GM20000 (cell line): ENCODE results near the gene PLCB4.

Experiments
- DNase-seq: peaks from one replicate; pipeline ENCODE4 v3.0.0; 2012; ENCODE audit warnings: low spot score
- TF ChIP-seq, protein P1 (sequence below): IDR thresholded peaks from 2 replicates; pipeline ENCODE4 v1.5.1; 2012; ENCODE audit warnings: mild to moderate bottlenecking, control low read depth; ENCODE audit errors: extremely low read depth, missing control alignments

Gene PLCB4

DNA sequence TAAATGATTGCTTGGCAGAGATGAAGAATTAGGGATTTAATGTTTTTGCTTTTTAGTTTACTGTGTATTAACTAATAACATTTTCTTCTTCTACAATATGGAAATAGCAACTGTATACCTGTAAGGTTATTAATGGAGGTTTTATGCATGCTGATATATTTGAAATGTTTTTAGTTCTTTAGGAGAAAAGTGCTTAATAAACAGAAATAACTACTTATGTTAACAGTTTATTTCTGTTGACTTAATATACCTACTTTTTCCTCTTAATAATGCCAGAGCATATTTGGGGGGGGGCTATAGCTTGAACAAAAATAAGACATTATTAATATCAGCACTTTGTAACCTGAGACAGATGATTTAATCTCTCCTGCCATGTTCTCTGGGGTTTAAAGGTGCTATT is 33.6 kb downstream of the PLCB4 start:
- TF ChIP-seq, protein P1, sequence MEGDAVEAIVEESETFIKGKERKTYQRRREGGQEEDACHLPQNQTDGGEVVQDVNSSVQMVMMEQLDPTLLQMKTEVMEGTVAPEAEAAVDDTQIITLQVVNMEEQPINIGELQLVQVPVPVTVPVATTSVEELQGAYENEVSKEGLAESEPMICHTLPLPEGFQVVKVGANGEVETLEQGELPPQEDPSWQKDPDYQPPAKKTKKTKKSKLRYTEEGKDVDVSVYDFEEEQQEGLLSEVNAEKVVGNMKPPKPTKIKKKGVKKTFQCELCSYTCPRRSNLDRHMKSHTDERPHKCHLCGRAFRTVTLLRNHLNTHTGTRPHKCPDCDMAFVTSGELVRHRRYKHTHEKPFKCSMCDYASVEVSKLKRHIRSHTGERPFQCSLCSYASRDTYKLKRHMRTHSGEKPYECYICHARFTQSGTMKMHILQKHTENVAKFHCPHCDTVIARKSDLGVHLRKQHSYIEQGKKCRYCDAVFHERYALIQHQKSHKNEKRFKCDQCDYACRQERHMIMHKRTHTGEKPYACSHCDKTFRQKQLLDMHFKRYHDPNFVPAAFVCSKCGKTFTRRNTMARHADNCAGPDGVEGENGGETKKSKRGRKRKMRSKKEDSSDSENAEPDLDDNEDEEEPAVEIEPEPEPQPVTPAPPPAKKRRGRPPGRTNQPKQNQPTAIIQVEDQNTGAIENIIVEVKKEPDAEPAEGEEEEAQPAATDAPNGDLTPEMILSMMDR, result no peak

DNA sequence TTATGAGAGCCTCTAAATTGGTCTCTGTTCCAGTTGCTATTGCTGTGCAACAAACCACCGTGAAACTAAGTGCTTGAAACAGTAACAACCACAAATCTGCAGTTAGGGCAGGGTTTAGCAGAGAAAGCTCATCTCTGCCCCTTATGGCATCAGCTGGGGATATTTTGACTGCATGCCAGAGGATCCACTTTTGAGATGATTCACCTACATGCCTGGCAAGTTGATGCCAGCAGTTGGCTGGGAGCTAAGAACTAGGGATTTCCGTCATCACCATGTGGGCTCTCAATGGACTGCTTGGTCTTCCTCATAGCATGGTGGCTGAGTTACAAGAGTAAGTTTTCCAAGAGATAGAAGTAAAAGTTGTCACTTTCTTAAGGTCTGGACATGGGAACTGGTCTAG is 35.1 kb downstream of the PLCB4 start:
- TF ChIP-seq, protein P1, result no peak
- DNase-seq, result no peak

More for the DNA sequence above, 33.6 kb downstream of the PLCB4 start:
- DNase-seq, result no peak

DNA sequence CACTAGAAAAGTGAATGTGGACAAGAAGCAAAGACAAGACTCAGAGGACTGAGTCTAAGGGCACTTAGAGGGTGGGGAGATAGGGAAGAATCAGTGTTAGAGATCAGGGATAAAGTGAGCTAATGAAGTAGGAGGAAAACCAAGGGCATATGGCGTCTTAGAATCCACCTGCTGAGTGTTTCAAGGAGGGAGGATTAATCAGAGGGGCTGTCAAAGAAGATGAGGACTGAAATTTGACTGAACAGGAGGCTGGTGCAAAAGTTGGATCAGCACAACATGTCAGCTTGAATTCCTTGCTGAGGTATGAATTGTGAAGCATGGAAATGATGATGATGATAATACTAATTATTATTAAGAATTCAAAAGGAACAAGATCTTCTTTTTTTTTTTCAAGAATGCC is 39.4 kb downstream of the PLCB4 start:
- no peak for DNase-seq

DNA sequence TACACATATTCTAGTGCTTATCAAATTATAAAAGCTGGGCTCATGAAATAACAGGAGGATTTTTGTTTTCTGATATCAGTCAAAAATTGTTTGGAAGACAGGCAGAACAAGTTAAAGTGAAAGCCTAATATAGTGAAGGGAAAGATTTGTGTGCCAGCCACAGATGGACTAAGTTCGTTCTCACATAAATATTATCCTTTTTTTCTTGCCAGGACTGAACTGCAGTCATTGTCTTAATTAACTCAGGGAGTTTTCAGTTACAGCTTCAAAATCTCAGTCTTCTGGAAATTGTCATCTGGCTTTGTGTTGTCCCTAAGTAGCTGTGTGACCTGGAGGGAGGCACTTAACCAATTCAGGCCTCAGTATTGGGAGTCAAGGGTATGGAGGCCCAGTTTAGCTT is 40.7 kb downstream of the PLCB4 start:
- DNase-seq, result no peak
- TF ChIP-seq, protein P1, result no peak

More for the DNA sequence above, 39.4 kb downstream of the PLCB4 start:
- TF ChIP-seq, protein P1, result no peak

DNA sequence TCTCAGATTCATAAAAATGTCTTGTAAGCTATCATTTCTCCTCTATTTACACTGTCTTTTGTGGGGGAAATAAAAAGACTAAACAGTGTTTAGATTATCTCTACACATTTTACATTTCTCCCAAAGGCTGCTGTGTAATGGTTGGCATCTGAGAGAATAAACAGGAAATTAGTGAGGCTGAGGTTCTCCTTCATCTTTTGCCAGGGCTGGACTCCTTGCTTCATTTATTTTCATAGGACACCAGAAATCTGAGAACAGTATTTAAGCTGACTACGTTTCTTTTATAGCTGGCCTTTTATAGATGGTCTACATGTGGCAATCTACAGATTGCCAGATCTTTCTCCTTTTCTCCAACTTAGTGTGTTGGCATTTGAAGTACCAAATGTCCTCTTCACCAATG is 41.5 kb downstream of the PLCB4 start:
- no peak for DNase-seq
- TF ChIP-seq, protein P1, result no peak

DNA sequence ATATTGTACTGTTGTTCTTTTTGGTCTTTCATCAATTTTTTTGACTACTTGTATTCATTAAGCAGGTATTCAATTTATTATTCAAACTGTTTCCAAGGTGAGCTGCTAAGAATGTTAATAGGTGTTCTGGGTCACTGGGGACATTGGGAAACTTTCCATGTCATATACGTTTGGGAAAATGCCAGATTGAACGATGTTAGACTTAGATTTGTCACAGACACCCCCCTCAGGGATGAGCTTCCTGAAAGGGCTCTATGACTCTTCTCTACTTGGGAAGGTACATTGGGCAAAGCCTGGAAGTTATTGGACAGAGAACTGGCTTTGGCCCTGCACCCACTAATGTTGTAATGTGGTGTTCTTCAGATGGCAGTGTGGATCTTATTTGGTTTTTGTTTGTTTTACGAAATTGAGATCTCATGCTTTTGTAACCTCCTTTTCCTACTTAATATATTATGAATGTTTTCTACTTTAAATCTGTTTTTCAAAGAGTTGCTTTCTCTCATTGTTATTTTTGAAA is 42.1 kb downstream of the PLCB4 start:
- DNase-seq, result no peak
- TF ChIP-seq, protein P1, result no peak

DNA sequence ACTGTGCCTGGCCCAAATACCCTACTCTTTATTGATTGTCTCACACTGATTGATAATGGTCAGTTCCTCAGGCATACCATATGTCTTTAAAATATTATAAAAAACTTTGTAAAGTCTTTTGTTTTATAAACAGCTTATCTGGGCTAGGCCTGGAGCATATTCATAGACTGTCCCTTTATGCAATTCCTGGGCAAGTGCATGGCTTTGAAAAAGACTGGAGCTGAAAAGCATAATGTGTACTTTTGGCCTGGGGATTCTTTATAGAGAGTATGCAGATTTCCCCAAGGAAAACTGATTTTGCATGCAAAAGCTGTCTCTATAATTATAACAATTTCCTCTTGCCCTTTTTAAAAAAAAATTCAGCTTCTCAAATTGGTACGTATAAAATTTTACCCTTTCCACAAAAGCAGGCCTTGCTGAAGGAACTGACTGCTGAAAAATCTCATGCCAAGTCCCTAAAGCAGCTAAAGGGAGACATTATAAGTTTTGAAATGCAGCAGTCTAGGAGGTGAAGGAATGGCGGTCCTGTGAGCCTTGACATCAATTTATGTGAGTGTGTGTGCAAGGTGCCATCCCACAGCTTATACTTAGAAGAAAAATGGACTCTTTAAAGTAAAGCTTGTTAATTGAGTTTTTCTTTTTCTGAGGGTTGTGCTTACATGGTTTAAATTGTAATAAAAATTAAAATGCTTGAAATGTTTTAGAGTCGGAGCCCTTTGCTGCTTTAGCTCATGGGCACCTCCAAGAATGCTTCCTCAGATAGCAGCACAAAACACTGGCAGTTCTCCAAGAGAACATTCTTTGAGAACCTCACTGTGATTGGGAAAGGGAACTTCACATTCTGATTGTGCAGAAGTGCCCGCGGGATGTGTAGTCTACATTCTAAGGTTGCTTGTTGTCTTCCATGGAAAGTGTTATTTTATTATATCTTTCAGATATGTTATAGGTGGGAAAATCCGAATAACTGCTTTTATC is 43.9 kb downstream of the PLCB4 start:
- no peak for DNase-seq
- TF ChIP-seq, protein P1, result no peak
